HCEC 1CT (cell line): ENCODE measurements around the gene SHPK.

Experiments used
- DNase-seq: peaks from one replicate; pipeline ENCODE4 v3.0.0-alpha.2; 2017

SHPK gene

GRCh38 chr17:3659541-3660111, 23.6 kb upstream of the SHPK start:
- peak; percentile 80 for DNase-seq

GRCh38 chr17:3658784-3659449, 22.9 kb upstream of the SHPK start:
- no peak for DNase-seq

DNA sequence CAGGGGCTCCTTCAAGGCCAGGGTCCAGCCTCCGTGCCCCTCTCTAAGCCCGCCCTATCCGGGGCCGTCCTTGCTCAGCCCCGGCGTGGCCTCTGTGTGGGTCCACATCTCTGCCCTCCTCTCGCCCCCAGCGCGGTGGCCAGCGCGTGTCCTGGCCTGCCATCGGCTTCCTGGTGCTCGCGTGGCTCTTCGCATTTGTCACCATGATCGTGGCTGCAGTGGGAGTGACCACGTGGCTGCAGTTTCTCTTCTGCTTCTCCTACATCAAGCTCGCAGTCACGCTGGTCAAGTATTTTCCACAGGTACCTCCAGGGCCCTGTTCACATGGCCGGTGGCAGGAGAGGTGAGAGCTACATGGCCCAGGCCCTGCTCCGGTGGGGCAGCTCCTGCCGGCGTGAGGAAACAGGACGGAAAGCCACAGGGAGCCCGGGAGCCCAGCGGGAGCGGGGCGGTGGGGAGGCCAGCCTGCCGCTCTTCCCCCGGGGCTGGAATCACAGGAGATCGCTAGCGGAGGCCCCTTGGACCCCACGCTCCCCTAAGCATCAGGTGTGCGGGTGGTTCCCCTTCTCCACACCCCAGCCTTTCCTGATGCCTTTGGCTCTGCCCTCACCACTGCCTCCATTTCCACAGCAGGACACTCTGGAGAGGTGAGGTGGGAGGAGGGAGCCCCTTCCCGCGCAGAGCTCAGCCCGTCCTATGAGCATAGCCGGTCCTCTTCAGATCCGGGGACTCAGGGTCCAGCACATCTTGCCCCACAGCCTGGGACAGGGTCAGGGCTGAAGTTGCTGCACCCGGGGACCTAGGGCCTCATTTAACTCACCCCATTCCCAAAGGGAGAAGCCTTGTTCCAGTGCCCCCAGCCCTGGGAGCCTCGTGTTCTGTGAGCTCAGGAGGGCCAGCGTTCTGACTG, 22.1 kb upstream of the SHPK start:
- no peak for DNase-seq

DNA sequence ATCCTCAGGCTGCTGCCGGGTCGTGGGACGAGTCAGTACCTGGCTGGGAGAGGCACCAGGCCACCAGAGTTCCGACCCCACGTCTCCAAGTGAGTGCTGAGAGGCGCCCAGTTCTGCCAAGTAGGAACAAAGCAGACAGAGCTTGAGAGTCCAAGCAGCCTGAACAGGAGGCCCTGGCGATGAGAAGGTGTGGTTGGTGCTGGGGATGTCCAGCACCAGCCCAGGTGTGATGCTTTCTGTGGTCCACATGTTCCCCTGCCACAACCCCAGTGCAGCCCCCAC, 21.5 kb upstream of the SHPK start:
- no peak for DNase-seq

GRCh38 chr17:3656755-3657587, 20.9 kb upstream of the SHPK start:
- no peak for DNase-seq

GRCh38 chr17:3656353-3656752, 20.3 kb upstream of the SHPK start:
- DNase-seq = no peak

- no peak for DNase-seq
Measured at GRCh38 chr17:3655766-3656165, 19.7 kb upstream of the SHPK start.

- DNase-seq = peak; percentile 47
Measured at GRCh38 chr17:3647769-3648555, 11.9 kb upstream of the SHPK start.

- no peak for DNase-seq
Measured at GRCh38 chr17:3647251-3647650, 11.2 kb upstream of the SHPK start.

- DNase-seq = no peak
Measured at GRCh38 chr17:3645310-3645709, 9.3 kb upstream of the SHPK start.

- DNase-seq = no peak
Measured at GRCh38 chr17:3643889-3644349, 7.9 kb upstream of the SHPK start.

GRCh38 chr17:3641717-3642486, 5.9 kb upstream of the SHPK start:
- no peak for DNase-seq

- no peak for DNase-seq
Measured at GRCh38 chr17:3641014-3641413, 5.0 kb upstream of the SHPK start.

- no peak for DNase-seq
Measured at GRCh38 chr17:3639981-3640596, 4.0 kb upstream of the SHPK start.

DNA sequence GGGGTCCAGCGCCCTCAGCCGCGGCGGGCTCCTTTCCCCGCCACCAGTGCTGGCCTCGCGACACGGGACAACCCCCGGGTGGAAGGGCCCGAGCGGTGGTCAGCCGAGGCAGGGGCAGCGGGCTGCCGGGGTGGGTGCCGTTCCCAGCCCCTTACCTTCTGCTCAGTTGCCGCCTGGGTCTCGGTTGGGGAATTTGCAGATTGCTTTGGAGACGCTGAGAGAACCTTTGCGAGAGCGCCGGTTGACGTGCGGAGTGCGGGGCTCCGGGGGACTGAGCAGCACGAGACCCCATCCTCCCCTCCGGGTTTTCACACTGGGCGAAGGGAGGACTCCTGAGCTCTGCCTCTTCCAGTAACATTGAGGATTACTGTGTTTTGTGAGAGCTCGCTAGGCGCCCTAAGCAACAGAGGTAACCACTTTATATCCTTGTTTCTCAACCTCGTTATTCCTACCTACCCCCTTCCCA, 891 bp upstream of the SHPK start:
- no peak for DNase-seq

DNA sequence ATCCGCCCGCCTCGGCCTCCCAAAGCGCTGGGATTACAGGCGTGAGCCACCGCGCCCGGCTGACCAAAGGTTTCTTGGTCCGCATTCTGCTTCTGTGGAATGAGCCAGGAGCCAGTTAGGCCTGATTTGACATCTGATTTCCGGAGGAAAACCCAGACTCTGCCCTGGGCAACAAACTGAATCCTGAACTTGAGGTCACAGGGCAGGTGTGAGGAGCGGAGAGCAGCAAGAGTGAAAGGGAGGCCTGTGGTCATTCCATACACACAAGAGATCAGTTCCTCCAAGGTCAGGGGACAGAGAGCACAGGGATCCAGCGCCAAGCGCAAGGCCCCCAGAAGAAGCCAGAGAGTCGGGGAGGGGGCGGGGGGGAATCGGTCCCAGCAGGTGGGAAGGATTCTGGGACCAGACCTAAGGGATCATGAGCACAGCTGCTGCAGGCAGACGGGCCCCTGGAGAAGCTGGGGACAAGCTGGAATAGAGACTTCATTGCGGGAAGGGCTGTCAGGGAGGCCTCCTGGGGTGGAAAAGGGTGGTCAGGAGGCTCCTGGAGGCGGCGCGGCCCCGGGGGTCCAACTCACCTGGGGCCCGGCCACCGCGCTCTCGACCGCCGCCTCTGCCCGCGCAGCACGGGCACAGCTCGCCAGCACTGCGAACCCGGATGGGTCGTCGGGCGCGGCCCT, 436 bp downstream of the SHPK start:
- DNase-seq = no peak

DNA sequence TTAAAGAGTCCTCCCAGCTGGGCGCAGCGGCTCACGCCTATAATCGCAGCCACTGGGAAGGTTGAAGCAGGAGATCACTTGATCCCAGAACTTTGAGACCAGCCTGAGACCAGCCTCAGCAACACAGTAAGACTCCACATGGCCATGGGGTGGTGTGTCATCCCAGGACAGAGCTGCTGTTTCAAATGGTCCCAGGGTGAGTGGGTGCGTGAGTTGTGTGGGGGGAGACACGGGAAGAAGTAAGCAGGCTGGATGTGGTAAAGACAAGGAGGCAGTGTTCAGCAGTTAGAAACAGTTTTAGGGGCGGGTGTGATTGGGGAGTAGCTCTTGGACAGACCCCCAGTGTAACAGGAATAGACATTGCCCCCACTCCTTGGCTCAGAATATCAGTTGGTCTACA, 3.8 kb downstream of the SHPK start:
- DNase-seq = no peak

GRCh38 chr17:3630781-3631180, 5.3 kb downstream of the SHPK start:
- DNase-seq = no peak

GRCh38 chr17:3627769-3628167, 8.3 kb downstream of the SHPK start:
- no peak for DNase-seq
